ENCODE data around the gene PRKAG2.
A peak's percentile ranks its signal among the peaks of the same experiment; 100 is the strongest.

PRKAG2 gene

DNA sequence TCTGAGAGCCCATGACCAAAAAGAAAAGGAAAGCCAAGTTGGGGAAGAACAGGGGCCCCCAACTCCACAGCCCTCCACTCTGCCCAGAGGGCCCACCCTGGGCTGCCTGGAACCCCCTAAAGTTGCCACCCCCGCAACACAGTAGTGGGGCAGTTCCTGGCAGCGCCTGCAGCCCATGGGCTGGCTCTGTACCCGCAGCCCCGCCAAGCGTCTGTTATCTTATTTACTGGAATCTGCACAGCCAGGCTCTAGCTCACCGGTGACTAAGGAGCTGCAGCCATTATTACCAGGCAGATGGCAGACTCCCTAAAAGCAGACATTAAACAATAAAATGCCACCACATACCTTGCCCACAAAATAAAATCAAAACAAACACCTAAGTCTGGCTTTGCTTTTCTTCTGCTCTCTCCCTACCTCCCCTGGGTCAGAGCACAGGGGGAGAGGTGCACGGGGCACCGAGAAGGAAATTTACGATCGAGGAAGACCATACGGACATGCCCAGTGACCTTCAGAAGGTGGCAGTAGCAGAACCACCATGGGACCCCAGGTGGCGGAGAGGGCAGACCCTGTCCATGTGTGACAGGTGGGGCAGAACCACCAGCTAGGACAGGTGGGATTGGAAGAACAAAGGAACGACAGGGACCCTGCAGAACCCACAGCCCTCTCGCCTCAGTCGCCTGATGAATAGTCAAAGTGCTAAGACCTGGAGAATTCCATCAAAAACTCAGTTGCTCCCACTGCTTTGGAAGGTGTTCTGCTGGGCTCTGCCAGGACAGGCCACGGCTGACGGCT lies 66.3 kb downstream of the PRKAG2 start:
- TF ChIP-seq, protein P1, sequence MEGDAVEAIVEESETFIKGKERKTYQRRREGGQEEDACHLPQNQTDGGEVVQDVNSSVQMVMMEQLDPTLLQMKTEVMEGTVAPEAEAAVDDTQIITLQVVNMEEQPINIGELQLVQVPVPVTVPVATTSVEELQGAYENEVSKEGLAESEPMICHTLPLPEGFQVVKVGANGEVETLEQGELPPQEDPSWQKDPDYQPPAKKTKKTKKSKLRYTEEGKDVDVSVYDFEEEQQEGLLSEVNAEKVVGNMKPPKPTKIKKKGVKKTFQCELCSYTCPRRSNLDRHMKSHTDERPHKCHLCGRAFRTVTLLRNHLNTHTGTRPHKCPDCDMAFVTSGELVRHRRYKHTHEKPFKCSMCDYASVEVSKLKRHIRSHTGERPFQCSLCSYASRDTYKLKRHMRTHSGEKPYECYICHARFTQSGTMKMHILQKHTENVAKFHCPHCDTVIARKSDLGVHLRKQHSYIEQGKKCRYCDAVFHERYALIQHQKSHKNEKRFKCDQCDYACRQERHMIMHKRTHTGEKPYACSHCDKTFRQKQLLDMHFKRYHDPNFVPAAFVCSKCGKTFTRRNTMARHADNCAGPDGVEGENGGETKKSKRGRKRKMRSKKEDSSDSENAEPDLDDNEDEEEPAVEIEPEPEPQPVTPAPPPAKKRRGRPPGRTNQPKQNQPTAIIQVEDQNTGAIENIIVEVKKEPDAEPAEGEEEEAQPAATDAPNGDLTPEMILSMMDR (IDR thresholded peaks at IDR 0.05; ENCODE audit: insufficient read depth, low read depth, low read length, missing control alignments) = no peak
- H3K4me3 ChIP-seq (ENCODE audit: low read length) = no peak overlapping the region
- DNase-seq (ENCODE audit: low read depth) = no peak

DNA sequence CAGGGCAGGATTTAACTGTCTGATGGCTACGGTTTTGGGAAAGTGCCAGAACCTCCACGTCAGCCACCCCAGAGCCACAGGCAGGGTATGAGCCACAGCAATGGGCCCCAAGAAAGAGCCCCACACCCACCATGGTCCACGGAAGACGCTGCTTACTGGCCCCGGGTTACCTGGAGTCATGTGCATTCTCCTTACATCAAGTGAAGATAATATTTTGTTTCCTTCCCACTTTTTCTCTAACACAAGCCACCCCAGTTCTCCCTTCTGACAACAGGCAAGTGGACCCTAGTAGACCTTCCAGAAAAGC lies 67.1 kb downstream of the PRKAG2 start:
- H3K4me3 ChIP-seq (ENCODE audit: low read length) = no peak overlapping the region
- DNase-seq (ENCODE audit: low read depth) = no peak
- TF ChIP-seq, protein P1 (IDR thresholded peaks at IDR 0.05; ENCODE audit: insufficient read depth, low read depth, low read length, missing control alignments) = no peak

DNA sequence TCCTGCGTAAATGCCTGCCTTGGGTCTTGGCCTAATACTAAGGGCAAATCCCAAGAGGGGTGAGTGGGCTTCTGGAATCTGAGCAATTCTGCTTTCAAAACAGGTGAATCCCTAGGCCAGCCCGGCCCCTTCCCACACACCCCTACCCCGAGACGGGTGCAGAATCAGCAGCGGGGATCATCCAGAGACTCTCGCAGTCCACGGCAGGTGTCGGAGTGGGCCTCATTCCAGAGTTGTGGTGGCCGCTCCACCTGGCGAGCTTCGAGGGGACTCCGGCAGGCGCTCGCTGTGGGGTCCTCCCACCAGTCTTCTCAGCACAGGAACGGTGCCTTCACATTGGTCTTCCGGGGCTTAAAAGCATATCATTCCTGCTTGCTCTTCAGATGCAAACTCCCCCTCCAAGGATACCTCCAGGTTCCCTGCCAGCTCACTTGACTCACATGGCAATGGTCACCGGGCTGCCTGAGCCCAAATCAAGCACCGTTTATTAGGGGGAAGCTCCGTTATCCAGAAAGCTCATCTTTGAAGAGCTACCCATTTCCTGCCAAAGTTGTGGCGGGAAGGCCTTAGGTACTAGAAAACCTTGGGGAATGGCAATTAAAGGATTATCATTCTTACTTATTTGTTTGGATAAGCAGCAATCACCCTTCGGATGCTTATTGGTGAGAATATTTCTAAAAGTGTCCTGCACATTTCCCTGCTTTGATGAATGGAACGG lies 67.6 kb downstream of the PRKAG2 start:
- H3K4me3 ChIP-seq (ENCODE audit: low read length) = no peak overlapping the region
- TF ChIP-seq, protein P1 (IDR thresholded peaks at IDR 0.05; ENCODE audit: insufficient read depth, low read depth, low read length, missing control alignments) = no peak
- no peak for DNase-seq (ENCODE audit: low read depth)

DNA sequence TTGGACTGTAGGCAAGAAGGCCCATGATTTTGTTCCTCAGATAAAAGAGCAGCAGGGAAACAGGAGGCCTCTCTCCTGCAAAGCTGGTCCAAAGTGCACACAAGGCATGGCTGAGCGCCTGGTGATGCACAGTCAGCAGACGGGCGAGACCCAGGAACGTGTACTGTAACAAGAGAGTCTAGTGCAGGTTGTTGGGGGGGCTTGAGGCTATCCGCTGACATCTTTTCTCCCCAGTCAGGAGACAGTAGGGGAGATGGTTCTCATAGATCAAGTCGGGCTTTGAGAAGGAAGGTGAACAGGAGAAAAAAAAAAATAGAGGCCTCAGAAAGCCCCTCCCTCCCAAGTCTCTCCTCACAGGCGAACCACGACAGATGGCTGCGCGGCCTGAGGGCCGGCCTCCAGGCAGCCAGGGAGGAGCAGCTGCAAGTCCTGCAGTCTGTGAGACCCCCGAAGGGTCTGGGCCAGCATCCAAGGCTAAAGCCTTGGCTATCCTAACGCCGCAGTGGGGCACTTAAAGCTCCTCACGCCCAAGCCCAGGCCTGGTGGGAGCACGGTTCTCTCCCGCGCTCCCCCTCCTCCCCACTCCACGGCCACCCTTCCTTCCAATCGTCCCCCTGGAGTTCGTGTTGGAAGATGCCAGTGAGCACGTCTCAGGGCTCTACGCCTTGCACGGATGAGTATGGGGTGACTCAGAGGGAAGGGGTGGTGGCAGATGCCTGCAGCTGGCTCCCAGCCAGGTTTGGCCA lies 68.3 kb downstream of the PRKAG2 start:
- DNase-seq (ENCODE audit: low read depth) = peak; percentile 93
- TF ChIP-seq, protein P1 (IDR thresholded peaks at IDR 0.05; ENCODE audit: insufficient read depth, low read depth, low read length, missing control alignments) = no peak
- H3K4me3 ChIP-seq (ENCODE audit: low read length) = no peak overlapping the region

DNA sequence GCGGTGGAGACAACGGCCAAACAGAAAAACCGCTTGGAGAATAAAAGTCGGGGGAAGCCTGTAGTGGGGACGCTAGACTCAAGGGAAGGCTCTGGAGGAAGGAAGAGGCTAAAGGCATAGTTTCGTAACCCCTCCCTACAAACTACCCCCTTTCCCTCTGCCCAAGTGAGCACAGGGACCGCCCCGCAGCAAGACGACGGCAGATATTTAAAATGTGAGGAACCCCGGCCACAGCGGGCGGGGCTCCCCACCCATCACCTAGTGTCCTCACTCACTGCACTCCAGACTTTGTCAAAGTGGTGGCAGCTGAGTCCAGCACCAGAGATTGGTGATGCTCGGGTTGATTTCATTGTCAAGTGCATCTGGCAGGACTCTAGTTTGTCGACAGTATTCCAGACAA lies 69.1 kb downstream of the PRKAG2 start:
- no peak overlapping the region for H3K4me3 ChIP-seq (ENCODE audit: low read length)
- no peak for DNase-seq (ENCODE audit: low read depth)
- TF ChIP-seq, protein P1 (IDR thresholded peaks at IDR 0.05; ENCODE audit: insufficient read depth, low read depth, low read length, missing control alignments) = no peak

DNA sequence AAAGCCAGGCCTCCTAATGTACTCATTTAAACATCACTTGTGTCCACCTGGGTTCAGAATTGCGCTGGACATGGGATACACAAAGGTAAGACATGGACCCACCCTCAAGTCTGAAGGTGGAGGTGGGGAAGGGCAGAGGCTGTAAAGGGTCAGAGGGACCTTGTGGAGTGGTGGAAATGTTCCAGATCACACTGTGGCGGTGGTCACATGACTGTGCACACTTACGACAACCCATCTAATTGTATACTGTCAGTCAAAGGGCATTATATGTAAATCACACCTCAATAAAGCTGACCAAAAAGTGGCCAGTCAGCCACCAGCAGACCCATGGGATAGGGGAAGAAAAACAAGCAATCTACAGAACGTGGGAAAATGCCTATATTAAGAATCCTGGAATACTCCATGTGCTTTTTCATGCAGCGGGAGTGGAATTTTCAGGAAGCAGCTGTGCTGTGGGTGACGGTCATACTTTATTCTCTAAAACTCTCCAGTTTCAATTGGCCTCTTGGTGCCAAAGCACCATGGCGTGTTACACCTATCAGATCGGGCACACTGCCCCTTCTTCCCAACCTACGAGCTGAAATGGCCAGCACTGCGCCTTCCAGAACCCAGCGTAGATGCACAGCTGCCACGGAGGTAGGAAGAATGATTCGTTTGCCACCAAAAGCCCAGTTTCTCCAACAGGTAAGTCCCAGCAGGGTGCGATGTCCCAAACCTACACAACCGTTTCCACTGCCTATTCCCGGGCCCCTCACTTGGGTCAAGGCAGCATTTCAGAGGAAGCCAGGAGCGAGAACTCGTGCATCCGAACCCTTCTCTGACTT lies 69.8 kb downstream of the PRKAG2 start:
- H3K4me3 ChIP-seq (ENCODE audit: low read length) = no peak overlapping the region
- no peak for DNase-seq (ENCODE audit: low read depth)
- TF ChIP-seq, protein P1 (IDR thresholded peaks at IDR 0.05; ENCODE audit: insufficient read depth, low read depth, low read length, missing control alignments) = no peak
